K562 (cell line): ENCODE data around the gene ZNF146. TPM values are rescaled to one million over a fixed set of nuclear protein-coding genes. Genes with fewer than 3 reads are reported as not detected.

Experiments used
- ATAC-seq: fragments of 200-7000 bp; cut with Tn5 transposase; 3 replicates; pipeline ENCODE4 v1.9.1; 2020; ENCODE audit warnings: moderate library complexity
- BruUV-seq: library from RNA; stranded (reverse); fragments of 400-500 nt; replicated peaks from 2 replicates; lab custom pipeline; 2021; lab: Mats Ljungman, UMichigan
- CTCF ChIA-PET: fragments of 300-600 bp; formaldehyde crosslinking; extraction: SDS; loops from one replicate; lab custom pipeline; 2021; ENCODE audit warnings: low intra/inter-chr PET ratio; lab: Yijun Ruan, JAX
- POLR2A ChIA-PET: fragments of 300-600, 350-650 bp; sonication (Branson Sonifier 250); formaldehyde crosslinking; extraction: SDS; loops from one replicate; lab custom pipeline; 2021; ENCODE audit warnings: antibody characterized with exemption, inconsistent platforms; lab: Yijun Ruan, JAX
- DNase-seq, 4 experiments: peaks; one replicate each; pipeline versions ENCODE4 v3.0.0 to v3.0.0-alpha.2; 2011 to 2018; ENCODE audit warnings: low spot score in 3 of 4, mixed read lengths in 3 of 4; ENCODE audit errors: extremely low read depth in 1 of 4
- FAIRE-seq: peaks from 2 replicates; lab custom pipeline; 2011; peaks lifted over from hg19 to GRCh38; lab: Jason Lieb, UNC
- H2AFZ ChIP-seq: 2 replicates; pipeline ENCODE4 v1.6.0; 2011; ENCODE audit warnings: low read depth, low read length, control low read depth, inconsistent platforms
- H3K27ac ChIP-seq: fragments of 200-600 bp; 3 replicates; pipeline ENCODE4 v1.8.0; 2011; ENCODE audit warnings: low read depth, mild to moderate bottlenecking, control low read depth, inconsistent platforms, low read length, moderate library complexity, mixed read lengths; ENCODE audit errors: extremely low read depth
- H3K27me3 ChIP-seq, 2 experiments: fragments of 300-600 bp in 1 of 2; 2 replicates in 1 of 2; 3 replicates in 1 of 2; pipeline versions ENCODE4 v1.6.0 to v1.8.0; 2011; ENCODE audit warnings: inconsistent platforms in 2 of 2, low read length in 2 of 2, mild to moderate bottlenecking in 1 of 2, mixed read lengths in 1 of 2, moderate library complexity in 1 of 2; ENCODE audit not compliant: control insufficient read depth in 2 of 2, insufficient read depth in 2 of 2
- H3K36me3 ChIP-seq: fragments of 300-600 bp; 3 replicates; pipeline ENCODE4 v1.8.0; 2011; ENCODE audit warnings: mild to moderate bottlenecking, low read length, inconsistent platforms; ENCODE audit not compliant: control insufficient read depth, insufficient read depth
- H3K4me1 ChIP-seq, 2 experiments: fragments of 200-600 bp in 1 of 2; replicated peaks in 1 of 2; 2 replicates in 1 of 2; 3 replicates in 1 of 2; pipeline versions ENCODE4 v1.5.1 to v1.8.0; 2011; ENCODE audit warnings: inconsistent platforms in 2 of 2, low read length in 2 of 2, mild to moderate bottlenecking in 1 of 2, mixed read lengths in 1 of 2, moderate library complexity in 1 of 2; ENCODE audit not compliant: control insufficient read depth in 2 of 2, insufficient read depth in 2 of 2
- H3K4me2 ChIP-seq: 2 replicates; pipeline ENCODE4 v1.6.1; 2011; ENCODE audit warnings: low read length, control low read depth, inconsistent platforms, mixed read lengths; ENCODE audit not compliant: insufficient read depth
- H3K4me3 ChIP-seq: fragments of 200-600 bp; sonication (generic), shearing (Covaris generic); 2 replicates; pipeline ENCODE4 v1.5.1; 2016; ENCODE audit warnings: control low read depth, inconsistent platforms
- H3K79me2 ChIP-seq: fragments of 200-600 bp; 3 replicates; pipeline ENCODE4 v1.8.0; 2011; ENCODE audit warnings: low read length, inconsistent platforms; ENCODE audit not compliant: control insufficient read depth, insufficient read depth
- H3K9ac ChIP-seq, 2 experiments: 2 replicates each; pipeline versions ENCODE4 v1.6.0 to v1.6.1; 2011; ENCODE audit warnings: low read depth in 2 of 2, low read length in 2 of 2, control low read depth in 1 of 2, inconsistent platforms in 1 of 2, mild to moderate bottlenecking in 1 of 2, mixed read lengths in 1 of 2; ENCODE audit not compliant: insufficient read depth in 1 of 2
- H3K9me1 ChIP-seq: one replicate; pipeline ENCODE4 v1.6.0; 2011; ENCODE audit warnings: inconsistent platforms, mild to moderate bottlenecking, low read length, moderate library complexity; ENCODE audit not compliant: control insufficient read depth, insufficient read depth
- H3K9me3 ChIP-seq: replicated peaks from 2 replicates; pipeline ENCODE4 v1.5.1; 2011; ENCODE audit warnings: low read depth, low read length, inconsistent platforms; ENCODE audit not compliant: control insufficient read depth, insufficient read depth
- H4K20me1 ChIP-seq: replicated peaks from 2 replicates; pipeline ENCODE4 v1.6.1; 2011; ENCODE audit warnings: low read length, inconsistent platforms, mixed read lengths; ENCODE audit not compliant: control insufficient read depth, insufficient read depth
- ARID4B ChIP-seq: sonication (generic); formaldehyde crosslinking; IDR thresholded peaks from 2 replicates; pipeline ENCODE4 v1.8.0; 2022; ENCODE audit warnings: mild to moderate bottlenecking, missing genetic modification reagents
- E2F1 ChIP-seq: sonication (generic); formaldehyde crosslinking; IDR thresholded peaks from 2 replicates; pipeline ENCODE4 v1.8.1; 2023; ENCODE audit warnings: mild to moderate bottlenecking, missing genetic modification reagents, moderate library complexity
- ESRRB ChIP-seq: fragments of 250-450 bp; sonication (Bioruptor Pico); IDR thresholded peaks from 2 replicates; pipeline ENCODE4 v1.5.0; 2020; ENCODE audit warnings: mild to moderate bottlenecking, moderate library complexity, borderline replicate concordance
- FOSL1 ChIP-seq: fragments of 200-800 bp; sonication (Bioruptor generic); conservative IDR thresholded peaks from 2 replicates; pipeline ENCODE4 v1.6.1; 2016; ENCODE audit warnings: missing genetic modification characterization, missing compliant biosample characterization
- KLF6 ChIP-seq: fragments of 250-450 bp; sonication (Bioruptor Pico); IDR thresholded peaks from 2 replicates; pipeline ENCODE4 v1.4.0; 2020; ENCODE audit warnings: mild to moderate bottlenecking, moderate library complexity, borderline replicate concordance
- PHTF2 ChIP-seq: fragments of 250-450 bp; sonication (Bioruptor Pico); IDR thresholded peaks from 2 replicates; pipeline ENCODE4 v1.5.0; 2021; ENCODE audit warnings: mild to moderate bottlenecking
- USF2 ChIP-seq: sonication (generic); formaldehyde crosslinking; IDR thresholded peaks from 2 replicates; pipeline ENCODE4 v1.5.0; 2020; ENCODE audit warnings: missing genetic modification reagents
- ZEB2 ChIP-seq: fragments of 450-650 bp; IDR thresholded peaks from 2 replicates; pipeline ENCODE4 v1.6.1; 2016
- ZNF707 ChIP-seq: fragments of 250-450 bp; sonication (Bioruptor Pico); conservative IDR thresholded peaks from 2 replicates; pipeline ENCODE4 v1.8.0; 2022; ENCODE audit warnings: inconsistent platforms, mild to moderate bottlenecking, moderate library complexity
- WGBS: fragments of 100-300 bp; shearing (Covaris generic); methylation state at CpG from one replicate; pipeline ENCODE4 v1.1.6; 2016; ENCODE audit warnings: low coverage, mixed read lengths; ENCODE audit not compliant: insufficient coverage; ENCODE audit errors: missing lambda C conversion rate; 5-methylcytosine and 5-hydroxymethylcytosine counted together
- in situ Hi-C: fragments of 300-500 bp; cut with MboI; formaldehyde crosslinking; loops from 4 replicates; pipeline ENCODE4 v1.15.0; 2018; ENCODE audit warnings: inconsistent platforms, mixed read lengths
- intact Hi-C: fragments of 100-400 bp; cut with micrococcal nuclease; formaldehyde crosslinking; loops from 2 replicates; pipeline ENCODE4 v1.14.2; 2022
- polyA plus RNA-seq, 8 experiments: library from polyadenylated mRNA; depleted of rRNA in 4 of 8; stranded (reverse) in 5 of 8; unstranded in 3 of 8; fragments of >200 nt; fragmentation: Nextera tagmentation in 2 of 8; fragmentation: Illumina TruSeq in 1 of 8; extraction: Ambion mirVana in 2 of 8; extraction: Trizol in 1 of 8; gene quantifications; 2 replicates each; pipeline versions ENCODE4 v1.2.1 to v1.2.3, GENCODE V29; 2011 to 2014; ENCODE audit warnings: inconsistent platforms in 1 of 8, missing spikeins in 1 of 8
- total RNA-seq, 7 experiments: library from RNA; depleted of rRNA in 6 of 7; stranded (reverse); fragments of >200 nt in 6 of 7; fragmentation: Illumina TruSeq in 2 of 7; extraction: Trizol in 2 of 7; gene quantifications; 2 replicates each; pipeline versions ENCODE4 v1.2.1 to v1.2.3, GENCODE V29; 2011 to 2021; ENCODE audit warnings: low replicate concordance in 1 of 7

The ZNF146 gene
- total and polyA plus RNA-seq, 9 of the 15 experiments (the other 6 are each of a cell fraction or from before 2014, with no cell fraction given): 36.2 to 195 (median 116) TPM

GRCh38 chr19:36222503-36222902 is 7.6 kb downstream of the ZNF146 start (continued):
- no peak for TF ChIP-seq ARID4B (CRISPR knock-in tag)
- no peak for TF ChIP-seq ESRRB (CRISPR knock-in tag)
- TF ChIP-seq KLF6 (CRISPR knock-in tag): no peak

GRCh38 chr19:36225219-36225892 is 10.4 kb downstream of the ZNF146 start:
- intact Hi-C loops: no loop called here
- H3K4me1 ChIP-seq: peaks cover 0 to 4% of the 10 kb centered on the region in 2 experiments; a peak in 2 of 5 replicates
- CTCF ChIA-PET: no interaction called here
- FAIRE-seq: peak; percentile 26
- WGBS: 63% methylated on average over 3 of the region's 5 CpGs
- H2AFZ ChIP-seq: no peak overlapping the region
- in situ Hi-C loops: no loop called here
- DNase-seq: no peak
- H3K27ac ChIP-seq: no peak overlapping the region
- H3K27me3 ChIP-seq: no peaks in the 10 kb centered on the region
- no TSS peak for BruUV-seq
- POLR2A ChIA-PET: interaction anchor here (0.7 kb wide), 1 partner anchor 268 kb away, joined by 3 read pairs; no protein-coding TSS in a partner anchor
- peaks cover 89% of the 10 kb centered on the region for H3K79me2 ChIP-seq
- no peaks in the 10 kb centered on the region for H4K20me1 ChIP-seq
- peaks cover 8% of the 10 kb centered on the region; the same call in 1 of the 2 replicates for H3K9me3 ChIP-seq
- H3K36me3 ChIP-seq: peaks cover 91% of the 10 kb centered on the region
- no peak for ATAC-seq
- TF ChIP-seq USF2 (no peak), PHTF2 (CRISPR knock-in tag) (no peak), ZEB2 (no peak), ZNF707 (CRISPR knock-in tag) (no peak), FOSL1 (tag) (peak; percentile 29; the same call in 1 of the 2 replicates), E2F1 (CRISPR knock-in tag) (no peak)
- TF ChIP-seq, all 486 proteins: peak for 1
- H3K4me2 ChIP-seq: no peak overlapping the region
- H3K9me1 ChIP-seq: no peaks in the 10 kb centered on the region
- H3K9ac ChIP-seq: no peak overlapping the region
- H3K4me3 ChIP-seq: no peak overlapping the region
